Fibroblast of gingiva (primary cell): ENCODE data around the gene FALEC.

Experiments
- DNase-seq: peaks from one replicate; pipeline ENCODE4 v3.0.0-alpha.2; 2011; ENCODE audit warnings: low read depth

The FALEC gene

GRCh38 chr1:150511985-150512660 lies 3.4 kb upstream of the FALEC start:
- no peak for DNase-seq

DNA sequence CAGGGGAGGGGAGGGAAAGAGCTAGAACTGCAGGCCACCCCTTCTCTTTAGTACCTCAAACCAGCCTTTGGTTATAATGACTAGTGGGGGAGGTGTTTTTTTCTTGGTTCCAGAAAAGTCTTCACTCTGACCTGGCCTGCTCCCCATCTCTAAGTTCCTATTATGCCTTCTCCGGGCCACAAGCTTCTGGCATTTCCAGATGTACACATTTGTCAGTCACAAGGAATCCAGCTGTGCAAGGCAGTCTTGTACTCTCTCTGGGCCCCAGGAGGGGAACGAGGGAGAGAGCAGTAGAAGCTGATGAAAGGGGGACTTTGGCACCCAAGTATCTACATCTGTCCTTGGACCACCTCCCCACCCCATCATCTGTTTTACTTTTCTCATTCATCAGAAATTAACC lies 2.7 kb upstream of the FALEC start:
- peak; percentile 22 for DNase-seq

DNA sequence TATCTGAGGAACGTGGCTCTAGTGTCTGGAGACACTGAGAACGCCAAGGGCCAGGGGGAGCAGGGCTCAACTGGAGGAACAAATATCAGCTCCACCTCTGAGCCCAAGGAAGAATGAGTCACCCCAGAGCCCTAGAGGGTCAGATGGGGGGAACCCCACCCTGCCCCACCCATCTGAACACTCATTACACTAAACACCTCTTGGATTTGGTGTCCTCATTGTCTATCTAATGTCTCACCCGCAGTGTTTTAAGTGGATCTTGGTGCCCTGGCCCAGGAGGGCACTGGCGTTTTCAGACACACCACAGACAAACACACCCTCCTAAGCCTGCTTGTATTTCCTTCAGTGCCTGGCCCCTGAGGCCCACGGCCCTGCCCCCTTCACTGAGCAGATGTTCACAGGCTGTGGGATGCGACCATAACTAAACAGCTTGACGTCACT lies 2.2 kb upstream of the FALEC start:
- no peak for DNase-seq

- DNase-seq = no peak
Observed at GRCh38 chr1:150514260-150514659, 1.3 kb upstream of the FALEC start.

- no peak for DNase-seq
Observed at GRCh38 chr1:150514913-150515327, 632 bp upstream of the FALEC start.

- no peak for DNase-seq
Observed at GRCh38 chr1:150516050-150516591, 569 bp downstream of the FALEC start.

- DNase-seq = no peak
Observed at GRCh38 chr1:150516616-150517015, 1.1 kb downstream of the FALEC start.

- no peak for DNase-seq
Observed at GRCh38 chr1:150521196-150521968, 5.8 kb downstream of the FALEC start.

DNA sequence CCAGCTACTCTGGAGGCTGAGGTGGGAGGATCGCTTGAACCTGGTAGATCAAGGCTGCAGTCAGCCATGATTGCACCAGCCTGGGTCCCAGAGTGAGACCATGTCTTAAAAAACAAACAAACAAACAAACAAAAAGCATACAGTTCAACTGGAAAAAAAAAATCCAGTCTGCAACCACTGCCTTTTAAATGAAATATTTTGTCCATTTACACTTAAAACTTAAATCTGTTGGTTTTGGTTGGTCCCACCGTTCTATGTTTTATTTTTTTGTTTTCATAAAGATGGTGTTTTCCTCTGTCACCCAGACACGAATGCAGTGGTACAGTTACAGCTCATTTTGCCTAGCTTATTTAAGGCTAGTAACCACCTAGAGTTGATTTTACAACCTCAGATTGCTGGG lies 9.8 kb downstream of the FALEC start:
- DNase-seq = no peak

GRCh38 chr1:150528196-150528595 lies 12.6 kb downstream of the FALEC start:
- DNase-seq = peak; percentile 27

GRCh38 chr1:150529017-150529416 lies 13.5 kb downstream of the FALEC start:
- peak; percentile 60 for DNase-seq

- DNase-seq = no peak
Observed at GRCh38 chr1:150530491-150531159, 15.1 kb downstream of the FALEC start.

DNA sequence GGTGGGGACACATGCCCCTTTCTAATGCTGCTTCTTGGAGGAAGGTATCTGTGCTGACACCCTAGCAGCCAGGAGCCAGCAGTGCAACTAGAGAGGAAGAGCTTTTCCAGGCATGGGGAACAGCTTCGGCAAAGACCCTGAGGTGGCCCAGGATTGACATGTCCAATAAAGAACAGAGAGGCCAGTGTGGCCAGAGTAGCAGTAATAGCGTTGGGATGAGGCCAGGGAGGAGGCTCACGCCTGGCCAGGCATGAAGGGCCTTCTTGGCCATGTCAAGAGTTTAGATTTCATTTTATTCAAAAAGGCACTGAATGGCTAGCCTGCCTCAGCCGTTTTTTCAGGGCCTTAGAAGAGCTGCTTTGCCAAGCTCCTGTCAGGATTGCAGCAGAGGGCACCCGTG lies 17.3 kb downstream of the FALEC start:
- DNase-seq = no peak

GRCh38 chr1:150534002-150534401 lies 18.4 kb downstream of the FALEC start:
- no peak for DNase-seq

DNA sequence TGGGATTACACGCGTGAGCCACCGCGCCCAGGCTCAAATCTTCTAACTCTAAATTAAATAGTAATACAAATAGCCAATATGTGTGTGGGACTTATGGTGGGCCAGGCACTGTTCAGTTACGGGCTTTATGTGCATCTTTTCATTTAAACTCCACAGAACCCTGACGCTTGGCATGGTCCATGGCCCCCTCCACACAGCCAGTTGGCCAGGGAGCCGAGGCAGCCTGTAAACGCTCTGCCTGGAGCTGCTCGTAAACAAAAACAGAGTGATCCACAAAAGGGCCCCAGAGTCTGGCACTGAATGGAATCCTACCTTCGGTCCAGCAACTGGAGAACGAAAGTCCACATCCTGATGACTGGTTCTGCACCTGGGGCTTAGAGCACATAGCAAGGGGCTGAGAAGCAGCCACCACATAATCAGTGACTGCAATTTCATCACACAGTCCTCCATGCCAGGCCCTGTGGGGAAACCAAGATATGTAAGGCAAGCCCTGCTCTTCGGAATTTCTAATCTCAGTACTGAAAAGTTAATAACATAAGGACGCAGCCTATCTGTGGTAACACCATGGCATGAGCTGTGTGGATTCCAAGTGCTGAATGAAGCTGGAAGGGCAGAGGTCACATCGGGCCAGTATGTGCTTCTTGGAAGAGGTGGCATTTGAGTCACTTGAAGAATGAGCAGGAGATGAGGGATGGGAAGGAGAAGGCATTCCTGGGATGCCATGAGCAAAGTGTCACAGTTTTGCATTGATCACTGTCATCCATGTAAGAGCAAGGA lies 20.1 kb downstream of the FALEC start:
- DNase-seq = no peak

DNA sequence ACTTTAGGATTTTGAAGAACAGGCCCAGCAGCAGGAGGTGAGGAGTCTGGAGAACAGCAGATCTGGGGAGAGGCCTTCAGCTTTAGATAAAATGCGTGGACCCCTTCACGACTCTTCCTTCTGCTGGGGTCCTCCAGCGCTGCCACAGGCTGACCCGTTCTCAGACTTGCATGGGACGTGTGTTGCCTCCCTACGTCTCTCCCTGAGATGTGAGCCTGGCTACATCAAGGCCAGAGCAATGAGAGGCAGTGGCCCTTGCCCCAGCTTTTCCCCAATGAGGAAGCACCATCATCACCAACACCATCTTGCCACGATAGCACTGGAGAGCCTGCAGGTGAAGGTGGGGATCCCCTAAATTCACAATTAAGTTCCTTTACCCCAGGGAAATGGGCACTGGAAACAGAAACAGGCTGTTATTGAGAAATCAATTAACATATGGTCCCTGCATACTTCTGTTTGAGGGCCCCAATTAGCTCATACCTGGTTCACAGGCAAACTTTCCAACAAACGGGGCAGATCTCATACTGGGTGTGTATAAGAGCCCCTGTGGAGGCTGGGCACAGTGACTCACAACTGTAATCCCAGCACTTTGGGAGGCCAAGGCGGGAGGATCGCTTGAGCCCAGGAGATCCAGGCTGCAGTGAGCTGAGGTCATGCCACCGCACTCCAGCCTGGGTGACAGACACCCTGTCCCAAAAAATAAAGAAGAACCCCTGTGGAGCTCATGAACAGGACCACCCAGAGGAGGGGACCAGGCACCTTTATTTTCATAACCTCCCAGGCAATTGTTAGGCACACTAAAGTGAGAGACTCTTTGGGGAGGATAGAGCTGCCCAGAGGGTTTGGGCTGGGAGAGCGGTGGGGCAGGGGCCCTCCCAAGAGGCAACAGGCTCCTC lies 21.5 kb downstream of the FALEC start:
- DNase-seq = no peak

- no peak for DNase-seq
Observed at GRCh38 chr1:150537732-150538684, 22.5 kb downstream of the FALEC start.

DNA sequence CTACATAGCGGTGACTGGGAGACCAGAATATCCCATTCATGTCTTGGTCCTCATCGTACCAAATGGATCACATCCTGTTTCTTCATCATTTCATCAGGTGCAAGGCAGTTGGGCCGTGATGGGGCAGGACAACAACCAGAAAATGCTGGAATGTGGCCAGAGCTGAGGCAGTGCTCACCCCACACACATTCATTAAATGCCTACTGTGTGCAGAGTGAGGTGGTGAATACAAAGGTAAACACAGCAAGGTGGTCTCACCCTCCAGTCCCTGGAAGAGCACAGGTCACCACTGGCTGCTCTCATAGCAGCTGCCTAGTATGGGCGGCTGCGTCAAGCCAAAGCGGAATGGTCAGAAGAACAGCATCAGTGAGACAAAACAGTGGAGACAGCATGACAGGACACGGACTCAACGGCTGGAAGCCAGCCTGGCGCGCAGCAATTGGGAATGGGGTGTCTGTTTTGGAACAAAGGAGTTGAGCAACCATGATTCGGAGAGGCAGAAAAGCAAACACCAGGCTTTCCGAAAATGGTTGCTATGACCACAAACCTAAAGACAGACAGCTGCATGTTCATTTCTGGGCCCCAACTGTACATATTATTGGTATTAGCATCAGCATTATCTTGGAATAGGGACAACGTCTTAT lies 28.1 kb downstream of the FALEC start:
- DNase-seq = peak; percentile 71

- no peak for DNase-seq
Observed at GRCh38 chr1:150544204-150544603, 28.7 kb downstream of the FALEC start.
